IMR-90 (cell line): Measurements from ENCODE around the gene CST3. TPM values are rescaled to one million over a fixed set of nuclear protein-coding genes. Genes with fewer than 3 reads are reported as not detected.

Experiments used
- ATAC-seq: fragments of 200-7000 bp; cut with Tn5 transposase; 2 replicates; pipeline ENCODE4 v1.9.1; 2020; ENCODE audit warnings: low read depth, mild to moderate bottlenecking, moderate library complexity
- BruUV-seq: library from RNA; stranded (reverse); fragments of 400-500 nt; replicated peaks from 2 replicates; lab custom pipeline; 2021; lab: Mats Ljungman, UMichigan
- CTCF ChIA-PET: fragments of 300-600 bp; formaldehyde crosslinking; extraction: SDS; loops from one replicate; lab custom pipeline; 2021; ENCODE audit warnings: antibody characterized with exemption; lab: Yijun Ruan, JAX
- POLR2A ChIA-PET: fragments of 300-600 bp; sonication (Branson Sonifier 250); formaldehyde crosslinking; loops from one replicate; lab custom pipeline; 2022; ENCODE audit warnings: antibody characterized with exemption; ENCODE audit not compliant: unreplicated experiment; lab: Charles Lee
- DNase-seq: peaks from one replicate; pipeline ENCODE4 v3.0.0; 2013
- H2AFZ ChIP-seq: replicated peaks from 2 replicates; pipeline ENCODE3; 2013; ENCODE audit warnings: low read length, mild to moderate bottlenecking; ENCODE audit not compliant: poor library complexity
- H2AK5ac ChIP-seq: 2 replicates; pipeline ENCODE4 v1.6.1; 2013; ENCODE audit warnings: low read depth, low read length, inconsistent platforms
- H2AK9ac ChIP-seq: replicated peaks from 2 replicates; pipeline ENCODE3; 2013; ENCODE audit warnings: mild to moderate bottlenecking, low read depth, low read length, moderate library complexity; ENCODE audit not compliant: poor library complexity
- H2BK120ac ChIP-seq: 2 replicates; pipeline ENCODE4 v1.6.1; 2013; ENCODE audit warnings: low read depth, low read length, inconsistent platforms
- H2BK15ac ChIP-seq: 3 replicates; pipeline ENCODE4 v1.6.1; 2013; ENCODE audit warnings: low read depth, low read length, inconsistent platforms
- H2BK20ac ChIP-seq: 2 replicates; pipeline ENCODE4 v1.6.1; 2013; ENCODE audit warnings: low read depth, mild to moderate bottlenecking, inconsistent platforms, low read length, moderate library complexity
- H2BK5ac ChIP-seq: 2 replicates; pipeline ENCODE4 v1.6.1; 2013; ENCODE audit warnings: mild to moderate bottlenecking, low read depth, low read length, inconsistent platforms; ENCODE audit not compliant: poor library complexity, severe bottlenecking
- H3K14ac ChIP-seq: replicated peaks from 2 replicates; pipeline ENCODE4 v1.6.1; 2013; ENCODE audit warnings: low read depth, low read length, inconsistent platforms
- H3K18ac ChIP-seq: 2 replicates; pipeline ENCODE4 v1.6.1; 2013; ENCODE audit warnings: low read depth, low read length, control low read depth
- H3K23ac ChIP-seq: 2 replicates; pipeline ENCODE4 v1.6.1; 2013; ENCODE audit warnings: low read depth, low read length, inconsistent platforms
- H3K27ac ChIP-seq: 2 replicates; pipeline ENCODE4 v1.5.1; 2013; ENCODE audit warnings: mild to moderate bottlenecking, control low read depth, low read length; ENCODE audit not compliant: insufficient read depth
- H3K27me3 ChIP-seq: 2 replicates; pipeline ENCODE4 v1.6.1; 2013; ENCODE audit warnings: low read length; ENCODE audit not compliant: control insufficient read depth, insufficient read depth
- H3K36me3 ChIP-seq: 2 replicates; pipeline ENCODE4 v1.6.1; 2013; ENCODE audit warnings: low read length, mixed read lengths; ENCODE audit not compliant: control insufficient read depth, insufficient read depth
- H3K4ac ChIP-seq: 2 replicates; pipeline ENCODE4 v1.6.1; 2013; ENCODE audit warnings: low read depth, low read length, inconsistent platforms
- H3K4me1 ChIP-seq: 2 replicates; pipeline ENCODE4 v1.6.1; 2013; ENCODE audit warnings: low read length, mixed read lengths; ENCODE audit not compliant: control insufficient read depth, insufficient read depth
- H3K4me2 ChIP-seq: 2 replicates; pipeline ENCODE4 v1.6.1; 2013; ENCODE audit warnings: low read depth, mild to moderate bottlenecking, control low read depth, low read length, moderate library complexity
- H3K4me3 ChIP-seq: 2 replicates; pipeline ENCODE4 v1.5.1; 2013; ENCODE audit warnings: low read depth, mild to moderate bottlenecking, control low read depth, low read length, moderate library complexity; ENCODE audit not compliant: insufficient read depth
- H3K56ac ChIP-seq: 2 replicates; pipeline ENCODE4 v1.6.1; 2013; ENCODE audit warnings: low read length, inconsistent platforms; ENCODE audit not compliant: insufficient read depth; ENCODE audit errors: extremely low read depth
- H3K79me1 ChIP-seq, 2 experiments: 2 replicates each; pipeline ENCODE4 v1.6.1; 2013; ENCODE audit warnings: low read length in 2 of 2, inconsistent platforms in 1 of 2, low read depth in 1 of 2
- H3K9ac ChIP-seq: 2 replicates; pipeline ENCODE4 v1.6.1; 2013; ENCODE audit warnings: low read depth, low read length, control low read depth
- H3K9me1 ChIP-seq: 2 replicates; pipeline ENCODE4 v1.6.1; 2013; ENCODE audit warnings: low read length, inconsistent platforms; ENCODE audit not compliant: insufficient read depth
- H3K9me3 ChIP-seq: 2 replicates; pipeline ENCODE4 v1.6.1; 2013; ENCODE audit warnings: low read length; ENCODE audit not compliant: control insufficient read depth, insufficient read depth
- H4K20me1 ChIP-seq: 2 replicates; pipeline ENCODE4 v1.6.1; 2013; ENCODE audit warnings: low read length, inconsistent platforms; ENCODE audit not compliant: insufficient read depth
- H4K5ac ChIP-seq: 2 replicates; pipeline ENCODE4 v1.6.1; 2013; ENCODE audit warnings: mild to moderate bottlenecking, low read depth, low read length, control low read depth
- H4K8ac ChIP-seq, 2 experiments: 2 replicates each; pipeline ENCODE4 v1.6.1; 2013; ENCODE audit warnings: low read depth in 2 of 2, low read length in 2 of 2, control low read depth in 1 of 2, inconsistent platforms in 1 of 2
- H4K91ac ChIP-seq: 2 replicates; pipeline ENCODE4 v1.6.1; 2013; ENCODE audit warnings: low read depth, low read length, inconsistent platforms; ENCODE audit not compliant: insufficient read depth
- MAFK ChIP-seq: IDR thresholded peaks from 2 replicates; pipeline ENCODE4 v1.6.1; 2012; ENCODE audit warnings: low read depth, low read length, improper control_type of control experiment
- WGBS, 2 experiments: methylation state at CpG; one replicate each; pipeline versions ENCODE4 v1.1.5 to v1.1.7; 2013; ENCODE audit warnings: missing lambda C conversion rate in 2 of 2; ENCODE audit not compliant: insufficient read length in 1 of 2; ENCODE audit errors: extremely low coverage in 2 of 2; 5-methylcytosine and 5-hydroxymethylcytosine counted together
- dilution Hi-C: fragments of 300-500 bp; cut with HindIII; formaldehyde crosslinking; loops from one replicate; pipeline ENCODE4 v1.14.3; 2018; ENCODE audit warnings: low sequenced_read_pairs; ENCODE audit not compliant: unreplicated experiment
- in situ Hi-C: fragments of 300-500 bp; cut with MboI; formaldehyde crosslinking; loops from 3 replicates; pipeline ENCODE4 v1.14.3; 2019; ENCODE audit warnings: low sequenced_read_pairs, inconsistent platforms, mixed read lengths
- intact Hi-C: fragments of 100-400 bp; cut with micrococcal nuclease; formaldehyde crosslinking; loops from 2 replicates; pipeline ENCODE4 v1.10.0; 2022
- polyA plus RNA-seq, 3 experiments: library from polyadenylated mRNA; depleted of rRNA; stranded (reverse); fragments of >200 nt; gene quantifications; 2 replicates each; pipeline ENCODE4 v1.2.3, GENCODE V29; 2012; ENCODE audit warnings: low replicate concordance in 1 of 3
- total RNA-seq: library from RNA; depleted of rRNA; stranded (reverse); fragments of >200 nt; gene quantifications from 2 replicates; pipeline ENCODE4 v1.2.3, GENCODE V29; 2012

Gene CST3
- total and polyA plus RNA-seq, 2 of the 4 experiments (the other 2 are of a cell fraction): 26.0 to 471 TPM

DNA sequence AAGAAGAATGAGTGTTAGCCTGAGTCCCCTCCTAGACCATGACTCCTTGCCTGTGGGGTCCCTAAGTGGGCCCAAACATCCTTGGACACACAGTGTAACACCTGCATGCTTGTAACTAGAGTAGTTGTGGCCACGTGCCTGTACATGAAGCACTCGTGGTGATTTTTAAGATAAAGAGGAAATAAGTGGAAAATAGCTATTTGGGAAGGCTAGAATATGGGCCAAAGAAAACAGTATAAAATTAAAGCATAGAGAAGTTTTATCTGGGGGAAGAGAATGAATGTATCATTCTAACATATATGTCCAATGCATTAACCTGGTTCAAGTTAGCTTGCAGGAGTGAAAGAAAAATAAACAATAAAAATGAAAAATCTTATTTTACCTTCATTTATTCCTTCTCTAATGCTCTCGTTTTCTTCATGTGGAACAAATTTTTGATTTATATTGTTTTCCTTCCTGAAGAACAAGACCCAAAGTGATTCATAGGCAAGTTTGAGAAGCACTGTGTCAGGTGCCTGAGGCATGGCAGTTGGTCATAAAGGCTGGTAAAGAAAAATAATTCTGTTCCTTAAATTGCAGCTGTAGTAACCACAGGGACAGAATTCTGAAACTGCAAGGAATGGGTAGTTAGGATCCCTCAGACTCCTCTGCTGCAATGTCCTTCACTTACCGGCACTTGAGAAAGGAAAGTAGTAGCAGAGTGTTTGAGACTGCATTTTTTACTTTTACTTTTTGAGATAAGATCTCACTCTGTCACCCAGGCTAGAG lies 8.5 kb upstream of the CST3 start:
- 50% methylated on average over 1 of the region's 4 CpGs; no CpG with 5 or more reads in 1 of the 2 experiments for WGBS, 2 experiments
- Histone ChIP-seq H3K27me3 (no peaks in the 10 kb centered on the region), H3K9me3 (no peaks in the 10 kb centered on the region), H3K18ac (no peak overlapping the region), H2AFZ (no peak overlapping the region), H3K4me1 (peaks cover 7% of the 10 kb centered on the region), H3K56ac (no peak overlapping the region), H3K36me3 (no peaks in the 10 kb centered on the region), H2BK20ac (no peak overlapping the region), H3K27ac (no peak overlapping the region), H3K9ac (no peak overlapping the region), H2BK15ac (no peak overlapping the region), H3K23ac (no peak overlapping the region), H3K4me2 (no peak overlapping the region), H3K79me1 (no peaks in the 10 kb centered on the region), H2BK120ac (no peak overlapping the region), H4K8ac (no peak overlapping the region), H4K5ac (no peak overlapping the region), H4K20me1 (no peaks in the 10 kb centered on the region; the same call in 1 of the 2 replicates), H2AK5ac (no peak overlapping the region), H2BK5ac (no peak overlapping the region), H3K4me3 (no peak overlapping the region), H3K4ac (no peak overlapping the region), H3K14ac (no peak overlapping the region), H4K91ac (no peak overlapping the region), H2AK9ac (no peak overlapping the region), H3K9me1 (peaks cover 6% of the 10 kb centered on the region)
- ATAC-seq (no peak), DNase-seq (no peak)
- BruUV-seq: no TSS peak
- no peak for TF ChIP-seq MAFK
- intact Hi-C loops (no loop called here), in situ Hi-C loops (loop anchor here (25.0 kb wide), 2 partner anchors 1616 to 1766 kb away; partner anchors contain the start of gene GINS1), dilution Hi-C loops (no loop called here)
- ChIA-PET CTCF (no interaction called here), POLR2A (no interaction called here)
